ENCODE measurements around the gene CMYA5.

GRCh38 chr5:79705632-79706031 lies 16.0 kb downstream of the CMYA5 start:
- TF ChIP-seq CTCF (IDR thresholded peaks at IDR 0.05) (no peak), POLR2A (IDR thresholded peaks at IDR 0.05) (no peak), POLR2AphosphoS5 (IDR thresholded peaks at IDR 0.05) (no peak)

Measured in breast epithelium (tissue), 3 donors.